ENCODE measurements around the gene KRTAP29-1.
"Not testable (repeated sequence)": the region's sequence is repeated elsewhere in the genome, so short reads cannot be mapped to it uniquely, and the experiment has no call there.

KRTAP29-1 gene

GRCh38 chr17:41296846-41297245 lies 5.8 kb downstream of the KRTAP29-1 start:
- no peak for DNase-seq

DNA sequence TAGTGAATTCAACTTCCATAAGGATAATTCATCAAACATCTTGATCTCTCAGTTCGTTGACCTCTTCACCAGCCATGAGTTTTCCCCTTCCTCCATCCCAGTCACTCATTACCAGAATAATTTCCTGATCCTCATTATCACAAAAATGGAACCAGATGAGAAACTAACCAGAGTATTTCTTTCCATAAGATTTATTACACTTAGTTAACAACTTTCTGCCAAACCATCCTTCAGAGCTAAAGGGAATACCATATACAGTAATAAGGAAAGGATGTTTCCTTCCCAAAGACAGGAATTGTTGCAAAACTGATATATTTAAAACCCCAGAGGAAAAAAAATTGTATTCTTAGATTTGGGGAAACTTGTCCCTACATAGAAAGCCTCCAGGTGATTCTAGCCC lies 8.6 kb downstream of the KRTAP29-1 start:
- DNase-seq = no peak

GRCh38 chr17:41287050-41287449 lies 15.6 kb downstream of the KRTAP29-1 start:
- DNase-seq = no peak

- DNase-seq = no peak
These were observed 18.1 kb downstream of the KRTAP29-1 start for GRCh38 chr17:41284546-41284945.

- no peak for DNase-seq
These were observed 18.6 kb downstream of the KRTAP29-1 start for GRCh38 chr17:41284043-41284442.

- no peak for DNase-seq
These were observed 24.3 kb downstream of the KRTAP29-1 start for GRCh38 chr17:41278176-41278955.

- not testable (repeated sequence) for DNase-seq
These were observed 26.9 kb downstream of the KRTAP29-1 start, which contains the start of gene KRTAP9-7 for GRCh38 chr17:41275648-41276190. Gene KRTAP9-7 (plus strand): TSS chr17:41275698. CDS start chr17:41275698, 0 bp downstream.

GRCh38 chr17:41271858-41272257 lies 30.8 kb downstream of the KRTAP29-1 start:
- DNase-seq = no peak

DNA sequence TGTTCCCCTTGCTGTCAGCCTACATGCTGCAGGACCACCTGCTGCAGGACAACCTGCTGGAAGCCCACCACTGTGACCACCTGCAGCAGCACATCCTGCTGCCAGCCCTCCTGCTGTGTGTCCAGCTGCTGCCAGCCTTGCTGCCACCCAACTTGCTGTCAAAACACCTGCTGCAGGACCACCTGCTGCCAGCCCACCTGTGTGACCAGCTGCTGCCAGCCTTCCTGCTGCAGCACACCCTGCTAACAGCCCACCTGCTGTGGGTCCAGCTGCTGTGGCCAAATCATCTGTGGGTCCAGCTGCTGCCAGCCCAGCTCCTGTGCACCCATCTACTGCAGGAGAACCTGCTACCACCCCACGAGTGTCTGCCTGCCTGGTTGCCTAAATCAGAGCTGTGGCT lies 31.3 kb downstream of the KRTAP29-1 start:
- not testable (repeated sequence) for DNase-seq

DNA sequence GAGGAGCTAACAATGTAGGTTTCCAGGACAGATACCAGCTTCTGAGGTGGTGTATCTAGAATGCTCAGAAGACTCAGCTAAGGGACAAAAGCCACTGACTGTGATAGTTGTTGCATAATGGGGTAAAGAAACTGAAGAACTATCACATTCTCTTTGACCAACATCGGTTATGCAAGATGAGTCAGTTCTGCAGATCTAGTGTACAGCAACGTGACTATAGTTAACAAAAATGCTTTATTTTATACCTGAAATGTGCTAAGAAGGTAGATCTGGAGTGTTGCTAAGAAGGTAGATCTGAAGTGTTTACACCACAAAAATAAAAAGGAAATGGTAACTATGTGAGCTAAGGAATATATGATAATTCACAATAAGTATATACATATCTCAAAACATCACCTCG lies 34.9 kb downstream of the KRTAP29-1 start:
- DNase-seq = no peak

DNA sequence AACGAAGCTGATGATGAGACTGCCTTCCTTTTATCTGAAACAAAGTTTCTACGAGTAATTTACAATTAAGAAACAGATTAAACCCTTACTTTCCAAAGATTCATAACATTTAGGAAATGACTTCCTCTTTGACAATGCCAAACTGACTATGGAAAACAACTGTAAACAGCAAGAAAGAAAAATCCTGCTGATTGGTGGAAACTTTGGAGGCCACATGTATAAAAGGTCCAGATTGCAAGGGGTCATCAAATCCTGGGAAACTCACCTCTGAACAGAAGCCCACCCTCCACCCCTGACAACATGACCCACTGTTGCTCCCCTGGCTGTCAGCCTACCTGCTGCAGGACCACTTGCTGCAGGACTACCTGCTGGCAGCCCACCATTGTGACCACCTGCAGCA lies 37.6 kb downstream of the KRTAP29-1 start, which contains the start of gene KRTAP9-6:
Gene KRTAP9-6 (plus strand): TSS at position 301 of the 400 bp plus-strand sequence. CDS start 0 bp downstream, at position 301.
- no peak for DNase-seq

- no peak for DNase-seq
These were observed 38.1 kb downstream of the KRTAP29-1 start for GRCh38 chr17:41264599-41264998.

DNA sequence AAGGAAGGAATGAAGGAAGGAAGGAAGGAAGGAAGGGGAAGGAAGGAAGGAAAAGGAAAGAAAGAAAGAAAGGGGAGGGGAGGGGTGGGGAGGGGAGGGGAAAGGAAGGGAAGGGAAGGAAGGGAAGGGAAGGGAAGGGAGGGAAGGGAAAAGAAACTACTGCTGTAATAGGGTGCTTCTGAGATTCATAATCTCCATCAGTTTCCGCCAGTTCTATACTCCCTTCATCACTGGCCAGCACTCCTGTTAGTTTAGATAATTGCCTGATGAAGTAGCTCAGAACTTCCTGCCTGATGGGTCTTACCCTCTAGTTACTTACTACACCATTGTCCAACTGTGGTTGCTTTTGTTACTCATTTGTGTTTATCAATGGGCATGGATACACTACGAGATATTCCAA lies 39.4 kb downstream of the KRTAP29-1 start:
- DNase-seq = no peak

- no peak for DNase-seq
These were observed 44.2 kb downstream of the KRTAP29-1 start for GRCh38 chr17:41258406-41258805.

- DNase-seq = no peak
These were observed 46.4 kb downstream of the KRTAP29-1 start for GRCh38 chr17:41256291-41256685.

DNA sequence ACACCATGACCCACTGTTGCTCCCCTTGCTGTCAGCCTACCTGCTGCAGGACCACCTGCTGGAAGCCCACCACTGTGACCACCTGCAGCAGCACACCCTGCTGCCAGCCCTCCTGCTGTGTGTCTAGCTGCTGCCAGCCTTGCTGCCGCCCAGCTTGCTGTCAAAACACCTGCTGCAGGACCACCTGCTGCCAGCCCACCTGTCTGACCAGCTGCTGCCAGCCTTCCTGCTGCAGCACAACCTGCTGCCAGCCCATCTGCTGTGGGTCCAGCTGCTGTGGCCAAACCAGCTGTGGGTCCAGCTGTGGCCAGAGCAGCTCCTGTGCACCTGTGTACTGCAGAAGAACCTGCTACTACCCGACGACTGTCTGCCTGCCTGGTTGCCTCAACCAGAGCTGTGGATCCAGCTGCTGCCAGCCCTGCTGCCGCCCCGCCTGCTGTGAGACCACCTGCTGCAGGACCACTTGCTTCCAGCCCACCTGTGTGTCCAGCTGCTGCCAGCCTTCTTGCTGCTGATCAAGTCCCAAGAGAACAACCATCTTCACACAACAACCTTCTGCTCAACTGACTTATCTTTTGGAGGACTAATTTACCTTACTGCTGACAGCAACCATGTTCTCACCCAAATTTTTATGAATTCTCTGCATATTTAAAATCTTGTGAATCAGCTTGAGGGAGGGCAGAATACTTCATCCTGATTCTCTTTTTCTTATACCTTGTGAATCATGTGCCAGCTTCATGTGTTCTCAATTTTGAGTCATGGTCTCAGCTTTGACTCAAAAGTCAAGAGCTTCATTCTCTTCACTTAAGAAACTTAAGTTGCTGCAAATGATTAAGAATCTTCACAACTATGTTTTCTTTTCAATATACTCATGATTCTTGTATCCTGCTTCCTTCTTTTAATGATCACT lies 47.0 kb downstream of the KRTAP29-1 start, which contains the start of gene KRTAP9-9:
Gene KRTAP9-9 (plus strand): TSS at position 4 of the 910 bp plus-strand sequence.
- not testable (repeated sequence) for DNase-seq

- no peak for DNase-seq
These were observed 47.8 kb downstream of the KRTAP29-1 start for GRCh38 chr17:41254861-41255260.
